ENCODE measurements around the gene CCDC33.

The CCDC33 gene

DNA sequence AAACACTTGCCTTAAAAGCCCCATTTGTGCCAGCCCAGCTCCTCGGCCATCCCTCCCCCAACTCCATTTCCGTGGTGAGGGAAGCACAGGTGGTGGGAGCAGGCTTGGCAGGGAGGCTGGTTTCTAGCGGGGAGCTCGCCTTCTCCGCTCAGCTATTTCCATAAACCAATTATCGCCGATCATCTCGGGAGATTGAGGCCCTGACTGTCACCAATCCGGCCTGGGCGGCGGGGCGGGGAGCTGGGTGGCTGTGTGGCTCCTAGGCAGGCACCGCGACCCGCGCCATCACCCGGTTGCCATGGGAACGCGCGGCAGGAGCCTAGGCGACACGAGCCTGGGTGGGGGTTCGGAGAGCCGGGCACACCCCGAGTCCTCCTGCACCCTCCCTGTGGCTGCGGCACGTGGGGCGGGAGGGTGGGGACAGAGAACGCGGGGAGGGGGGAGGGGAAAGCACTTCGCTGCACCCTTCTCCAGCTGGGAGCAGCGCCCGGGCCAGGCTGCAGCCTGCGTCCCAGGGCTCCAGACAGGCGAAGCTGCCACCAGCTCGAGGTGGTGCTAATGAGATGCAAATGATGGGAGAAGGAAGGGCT is 9.3 kb downstream of the CCDC33 start:
- Histone ChIP-seq H3K4me2 (ENCODE audit: low read length) (no peak overlapping the region), H3K4me3 (ENCODE audit: low read length) (no peak overlapping the region), H4K20me1 (ENCODE audit: control insufficient read depth, insufficient read depth, low read depth, low read length) (no peaks in the 10 kb centered on the region), H3F3A (ENCODE audit: control insufficient read depth, insufficient read depth) (no peaks in the 10 kb centered on the region), H3K9me2 (replicated peaks; ENCODE audit: control insufficient read depth, low read length) (no peaks in the 10 kb centered on the region), H3K27me3 (ENCODE audit: control insufficient read depth, low read length) (no peaks in the 10 kb centered on the region), H3K4me1 (ENCODE audit: control insufficient read depth, low read length) (no peaks in the 10 kb centered on the region), H3K9me3 (ENCODE audit: control insufficient read depth, insufficient read depth, low read length) (no peaks in the 10 kb centered on the region), H3K36me3 (ENCODE audit: control insufficient read depth, low read length) (no peaks in the 10 kb centered on the region), H3K79me2 (ENCODE audit: control insufficient read depth, low read length) (no peaks in the 10 kb centered on the region), H3K27ac (ENCODE audit: low read depth, low read length) (no peak overlapping the region)
- TF ChIP-seq, protein P1, sequence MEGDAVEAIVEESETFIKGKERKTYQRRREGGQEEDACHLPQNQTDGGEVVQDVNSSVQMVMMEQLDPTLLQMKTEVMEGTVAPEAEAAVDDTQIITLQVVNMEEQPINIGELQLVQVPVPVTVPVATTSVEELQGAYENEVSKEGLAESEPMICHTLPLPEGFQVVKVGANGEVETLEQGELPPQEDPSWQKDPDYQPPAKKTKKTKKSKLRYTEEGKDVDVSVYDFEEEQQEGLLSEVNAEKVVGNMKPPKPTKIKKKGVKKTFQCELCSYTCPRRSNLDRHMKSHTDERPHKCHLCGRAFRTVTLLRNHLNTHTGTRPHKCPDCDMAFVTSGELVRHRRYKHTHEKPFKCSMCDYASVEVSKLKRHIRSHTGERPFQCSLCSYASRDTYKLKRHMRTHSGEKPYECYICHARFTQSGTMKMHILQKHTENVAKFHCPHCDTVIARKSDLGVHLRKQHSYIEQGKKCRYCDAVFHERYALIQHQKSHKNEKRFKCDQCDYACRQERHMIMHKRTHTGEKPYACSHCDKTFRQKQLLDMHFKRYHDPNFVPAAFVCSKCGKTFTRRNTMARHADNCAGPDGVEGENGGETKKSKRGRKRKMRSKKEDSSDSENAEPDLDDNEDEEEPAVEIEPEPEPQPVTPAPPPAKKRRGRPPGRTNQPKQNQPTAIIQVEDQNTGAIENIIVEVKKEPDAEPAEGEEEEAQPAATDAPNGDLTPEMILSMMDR (IDR thresholded peaks at IDR 0.05; ENCODE audit: low read depth, low read length, poor library complexity, severe bottlenecking): no peak
- no peak for TF ChIP-seq EZH2phosphoT487 (IDR thresholded peaks at IDR 0.05; ENCODE audit: borderline replicate concordance, low read length)

- Histone ChIP-seq H3K9me2 (replicated peaks; ENCODE audit: control insufficient read depth, low read length) (no peaks in the 10 kb centered on the region), H3K9me3 (ENCODE audit: control insufficient read depth, insufficient read depth, low read length) (no peaks in the 10 kb centered on the region), H3K4me3 (ENCODE audit: low read length) (no peak overlapping the region), H3F3A (ENCODE audit: control insufficient read depth, insufficient read depth) (no peaks in the 10 kb centered on the region), H3K79me2 (ENCODE audit: control insufficient read depth, low read length) (no peaks in the 10 kb centered on the region), H3K4me2 (ENCODE audit: low read length) (no peak overlapping the region), H3K27me3 (ENCODE audit: control insufficient read depth, low read length) (peaks cover 6% of the 10 kb centered on the region; the same call in 1 of the 2 replicates), H3K4me1 (ENCODE audit: control insufficient read depth, low read length) (peaks cover 4% of the 10 kb centered on the region; the same call in 1 of the 2 replicates), H3K27ac (ENCODE audit: low read depth, low read length) (no peak overlapping the region), H4K20me1 (ENCODE audit: control insufficient read depth, insufficient read depth, low read depth, low read length) (no peaks in the 10 kb centered on the region), H3K36me3 (ENCODE audit: control insufficient read depth, low read length) (no peaks in the 10 kb centered on the region)
- TF ChIP-seq, protein P1 (IDR thresholded peaks at IDR 0.05; ENCODE audit: low read depth, low read length, poor library complexity, severe bottlenecking): no peak
- TF ChIP-seq EZH2phosphoT487 (IDR thresholded peaks at IDR 0.05; ENCODE audit: borderline replicate concordance, low read length): no peak
Observed at GRCh38 chr15:74250266-74250665, 14.1 kb downstream of the CCDC33 start.

DNA sequence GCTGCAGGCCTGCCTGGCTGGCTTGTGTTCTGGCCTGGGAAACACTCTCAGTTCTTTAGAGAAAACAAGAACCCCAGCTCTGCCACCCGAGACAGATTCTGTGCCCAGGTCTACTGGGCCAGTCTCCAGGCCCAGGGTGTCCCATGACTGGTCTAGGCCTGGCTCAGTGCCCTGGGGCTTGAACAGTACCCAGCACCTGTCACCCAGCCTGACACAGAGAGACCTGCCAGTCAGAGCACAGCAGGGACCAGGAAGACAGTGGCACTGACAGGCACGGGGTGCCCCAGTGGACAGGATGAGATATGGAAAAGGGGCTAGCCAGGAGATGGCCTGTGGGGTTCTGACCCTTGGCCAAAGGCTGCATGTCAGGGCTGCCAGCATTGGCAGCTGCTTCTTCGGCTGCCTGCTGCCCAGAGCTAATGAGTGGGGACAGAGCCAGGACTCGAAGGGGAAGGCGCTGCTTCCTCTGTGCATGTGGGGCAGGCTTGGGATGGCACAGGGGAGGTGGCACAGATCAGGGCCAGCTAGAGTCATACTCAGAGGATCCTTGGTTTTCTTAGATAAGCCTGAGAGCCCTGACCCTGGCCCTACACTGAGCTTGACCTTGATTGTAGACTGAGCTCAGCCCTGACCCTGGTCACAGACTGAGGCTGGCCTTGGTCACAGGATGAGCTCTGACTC is 15.1 kb downstream of the CCDC33 start:
- Histone ChIP-seq H3K79me2 (ENCODE audit: control insufficient read depth, low read length) (no peaks in the 10 kb centered on the region), H3K9me2 (replicated peaks; ENCODE audit: control insufficient read depth, low read length) (no peaks in the 10 kb centered on the region), H4K20me1 (ENCODE audit: control insufficient read depth, insufficient read depth, low read depth, low read length) (no peaks in the 10 kb centered on the region), H3K4me3 (ENCODE audit: low read length) (no peak overlapping the region), H3K27me3 (ENCODE audit: control insufficient read depth, low read length) (peaks cover 6% of the 10 kb centered on the region; the same call in 1 of the 2 replicates), H3K4me2 (ENCODE audit: low read length) (no peak overlapping the region), H3K9me3 (ENCODE audit: control insufficient read depth, insufficient read depth, low read length) (no peaks in the 10 kb centered on the region), H3K4me1 (ENCODE audit: control insufficient read depth, low read length) (peaks cover 4% of the 10 kb centered on the region; the same call in 1 of the 2 replicates), H3K36me3 (ENCODE audit: control insufficient read depth, low read length) (no peaks in the 10 kb centered on the region), H3F3A (ENCODE audit: control insufficient read depth, insufficient read depth) (no peaks in the 10 kb centered on the region), H3K27ac (ENCODE audit: low read depth, low read length) (no peak overlapping the region)
- no peak for TF ChIP-seq EZH2phosphoT487 (IDR thresholded peaks at IDR 0.05; ENCODE audit: borderline replicate concordance, low read length)
- TF ChIP-seq, protein P1 (IDR thresholded peaks at IDR 0.05; ENCODE audit: low read depth, low read length, poor library complexity, severe bottlenecking): no peak

All from DOHH2 (cell line).